ENCODE results near the gene NEDD4.

GRCh38 chr15:55872471-55872870, 120.9 kb downstream of the NEDD4 start:
- no peak for TF ChIP-seq CTCF (IDR thresholded peaks at IDR 0.05)
- no peak for TF ChIP-seq POLR2AphosphoS5 (IDR thresholded peaks at IDR 0.05)
- no peak for TF ChIP-seq POLR2A (IDR thresholded peaks at IDR 0.05)

All from upper lobe of left lung (tissue), 4 donors.